GM10266 (cell line): Measurements from ENCODE around the gene AP1S2.

Experiments used
- DNase-seq: peaks from one replicate; pipeline ENCODE4 v3.0.0; 2012; ENCODE audit errors: extremely low spot score
- TF ChIP-seq, protein P1 (sequence below): IDR thresholded peaks from 2 replicates; pipeline ENCODE4 v1.5.1; 2012; ENCODE audit warnings: mild to moderate bottlenecking, low read depth; ENCODE audit not compliant: control insufficient read depth, insufficient read depth; ENCODE audit errors: missing control alignments

Gene AP1S2

GRCh38 chrX:15866147-15866546, 11.5 kb upstream of the AP1S2 start:
- DNase-seq = no peak
- TF ChIP-seq, protein P1, sequence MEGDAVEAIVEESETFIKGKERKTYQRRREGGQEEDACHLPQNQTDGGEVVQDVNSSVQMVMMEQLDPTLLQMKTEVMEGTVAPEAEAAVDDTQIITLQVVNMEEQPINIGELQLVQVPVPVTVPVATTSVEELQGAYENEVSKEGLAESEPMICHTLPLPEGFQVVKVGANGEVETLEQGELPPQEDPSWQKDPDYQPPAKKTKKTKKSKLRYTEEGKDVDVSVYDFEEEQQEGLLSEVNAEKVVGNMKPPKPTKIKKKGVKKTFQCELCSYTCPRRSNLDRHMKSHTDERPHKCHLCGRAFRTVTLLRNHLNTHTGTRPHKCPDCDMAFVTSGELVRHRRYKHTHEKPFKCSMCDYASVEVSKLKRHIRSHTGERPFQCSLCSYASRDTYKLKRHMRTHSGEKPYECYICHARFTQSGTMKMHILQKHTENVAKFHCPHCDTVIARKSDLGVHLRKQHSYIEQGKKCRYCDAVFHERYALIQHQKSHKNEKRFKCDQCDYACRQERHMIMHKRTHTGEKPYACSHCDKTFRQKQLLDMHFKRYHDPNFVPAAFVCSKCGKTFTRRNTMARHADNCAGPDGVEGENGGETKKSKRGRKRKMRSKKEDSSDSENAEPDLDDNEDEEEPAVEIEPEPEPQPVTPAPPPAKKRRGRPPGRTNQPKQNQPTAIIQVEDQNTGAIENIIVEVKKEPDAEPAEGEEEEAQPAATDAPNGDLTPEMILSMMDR = no peak

DNA sequence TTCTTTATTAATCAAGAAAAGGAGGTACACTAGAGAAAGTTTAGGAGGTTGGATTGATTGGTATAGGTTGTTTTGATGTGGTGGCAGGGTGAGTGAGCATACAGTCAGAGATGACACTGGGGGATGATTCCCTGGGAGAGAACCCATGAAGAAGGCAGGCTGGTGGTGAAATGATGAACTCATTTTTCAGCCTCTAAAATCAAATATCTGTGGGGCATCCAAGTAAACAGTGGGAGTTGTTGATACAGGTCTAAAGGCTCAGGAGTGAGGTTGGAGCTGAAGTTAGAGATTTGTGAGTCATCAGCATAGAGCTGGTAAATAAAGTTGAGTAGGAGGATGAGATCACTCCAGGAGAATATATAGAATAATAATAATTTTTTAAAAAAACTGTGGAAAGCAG, 10.0 kb upstream of the AP1S2 start:
- DNase-seq = no peak
- TF ChIP-seq, protein P1 = no peak

GRCh38 chrX:15864023-15864422, 9.4 kb upstream of the AP1S2 start:
- DNase-seq = no peak
- TF ChIP-seq, protein P1 = no peak

- TF ChIP-seq, protein P1 = no peak
- no peak for DNase-seq
Measured at GRCh38 chrX:15860921-15861320, 6.3 kb upstream of the AP1S2 start.

GRCh38 chrX:15858051-15858450, 3.4 kb upstream of the AP1S2 start:
- DNase-seq = no peak
- TF ChIP-seq, protein P1 = no peak

- DNase-seq = no peak
- TF ChIP-seq, protein P1 = no peak
Measured at GRCh38 chrX:15856636-15857035, 2.0 kb upstream of the AP1S2 start.

DNA sequence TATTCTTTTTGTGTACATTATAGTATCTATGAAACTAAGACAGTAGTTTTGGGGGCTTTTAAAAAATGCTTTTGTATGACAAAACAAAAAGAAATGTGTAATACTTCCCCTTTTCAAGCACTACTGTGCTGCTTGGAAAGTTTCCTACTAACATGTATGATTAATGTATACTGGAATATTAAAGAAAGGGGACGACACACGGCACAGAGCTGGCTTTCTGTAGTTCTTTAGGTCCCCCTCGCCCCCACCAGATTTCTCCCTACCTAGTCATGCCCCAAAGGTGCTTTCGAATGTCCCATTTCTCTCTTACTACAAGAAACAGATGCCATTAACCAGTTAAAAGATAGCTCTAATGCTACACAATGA, 1.6 kb upstream of the AP1S2 start:
- no peak for DNase-seq

More for the DNA sequence above, 1.6 kb upstream of the AP1S2 start:
- TF ChIP-seq, protein P1 = no peak
